KOPT-K1 (cell line): Measurements from ENCODE around the gene SLC16A3.
"Not testable (repeated sequence)": the region's sequence is repeated elsewhere in the genome, so short reads cannot be mapped to it uniquely, and the experiment has no call there.

Experiments used
- H3K27ac ChIP-seq: fragments of 200-600 bp; sonication (generic); 2 replicates; pipeline ENCODE4 v1.5.1; 2016; ENCODE audit warnings: antibody characterized with exemption, mild to moderate bottlenecking, low read depth, low read length; ENCODE audit not compliant: poor library complexity, severe bottlenecking
- H3K36me3 ChIP-seq: fragments of 200-600 bp; sonication (generic); 2 replicates; pipeline ENCODE4 v1.5.1; 2017; ENCODE audit warnings: antibody characterized with exemption, mild to moderate bottlenecking, low read length, moderate library complexity; ENCODE audit not compliant: insufficient read depth
- H3K9me3 ChIP-seq: fragments of 200-600 bp; sonication (generic); 2 replicates; pipeline ENCODE4 v1.5.1; 2017; ENCODE audit warnings: antibody characterized with exemption, low read length, mild to moderate bottlenecking; ENCODE audit not compliant: insufficient read depth, poor library complexity, severe bottlenecking

SLC16A3 gene

DNA sequence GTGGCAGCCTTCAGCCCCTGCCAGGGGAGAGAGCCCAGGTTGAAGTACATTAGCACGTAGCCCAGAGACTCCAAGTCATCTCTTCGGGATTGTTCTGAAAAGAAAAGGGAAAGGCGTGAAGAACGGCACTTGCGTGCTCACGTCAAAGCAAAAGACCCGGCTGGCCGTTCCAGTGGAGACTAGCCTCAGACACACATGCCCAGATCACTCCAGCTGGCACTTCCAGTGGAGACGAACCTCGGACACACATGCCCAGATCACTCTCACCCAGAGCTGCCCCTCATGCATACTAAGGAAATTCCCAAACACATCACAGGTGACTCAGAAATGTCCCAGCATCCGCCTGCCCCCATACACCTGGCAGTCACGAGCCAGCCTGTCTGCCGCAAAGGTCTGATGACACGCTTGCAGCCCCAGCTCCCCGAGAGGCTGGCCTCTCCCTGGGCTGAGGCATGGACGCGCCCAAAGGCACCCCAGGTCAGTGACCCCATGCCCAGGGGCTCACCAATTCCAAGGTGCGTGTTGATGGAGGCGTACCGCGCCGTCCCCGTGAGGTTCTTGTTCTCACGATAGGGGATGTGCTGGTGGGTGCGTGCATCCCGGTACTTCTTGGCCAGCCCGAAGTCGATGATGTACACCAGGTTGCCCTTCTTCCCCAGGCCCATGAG is 23.8 kb downstream of the SLC16A3 start:
- Histone ChIP-seq H3K9me3 (no peaks in the 10 kb centered on the region), H3K27ac (no peak overlapping the region), H3K36me3 (peaks cover 88% of the 10 kb centered on the region)

DNA sequence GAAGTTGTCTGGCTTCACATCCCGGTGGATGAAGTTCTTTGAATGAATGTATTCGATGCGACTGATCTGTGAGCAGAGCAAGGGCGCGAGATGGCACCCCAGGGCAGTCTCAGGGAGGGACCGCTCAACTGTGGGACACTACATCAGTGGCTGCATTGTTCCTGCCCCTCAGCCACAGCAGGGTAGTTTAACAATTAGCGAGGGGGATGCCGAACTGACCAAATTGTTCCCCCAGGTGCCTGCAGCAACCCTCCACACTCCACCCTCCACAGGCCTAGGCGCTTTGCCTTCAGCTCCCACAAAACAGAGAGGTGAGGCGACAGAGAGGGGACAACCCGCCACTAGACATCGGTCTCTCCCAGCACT is 24.3 kb downstream of the SLC16A3 start:
- no peaks in the 10 kb centered on the region for H3K9me3 ChIP-seq
- H3K36me3 ChIP-seq = peaks cover 88% of the 10 kb centered on the region
- H3K27ac ChIP-seq = no peak overlapping the region

DNA sequence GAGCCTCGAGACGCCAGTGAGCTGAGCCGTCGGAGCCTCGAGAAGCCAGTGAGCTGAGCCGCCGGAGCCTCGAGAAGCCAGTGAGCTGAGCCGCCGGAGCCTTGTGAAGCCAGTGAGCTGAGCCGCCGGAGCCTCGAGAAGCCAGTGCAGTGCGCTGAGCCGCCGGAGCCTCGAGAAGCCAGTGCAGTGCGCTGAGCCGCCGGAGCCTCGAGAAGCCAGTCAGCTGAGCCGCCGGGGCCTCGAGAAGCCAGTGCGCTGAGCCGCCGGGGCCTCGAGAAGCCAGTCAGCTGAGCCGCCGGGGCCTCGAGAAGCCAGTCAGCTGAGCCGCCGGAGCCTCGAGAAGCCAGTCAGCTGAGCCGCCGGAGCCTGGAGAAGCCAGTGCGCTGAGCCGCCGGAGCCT is 25.3 kb downstream of the SLC16A3 start:
- H3K9me3 ChIP-seq, H3K27ac ChIP-seq: not testable (repeated sequence)
- H3K36me3 ChIP-seq = peaks cover 88% of the 10 kb centered on the region

DNA sequence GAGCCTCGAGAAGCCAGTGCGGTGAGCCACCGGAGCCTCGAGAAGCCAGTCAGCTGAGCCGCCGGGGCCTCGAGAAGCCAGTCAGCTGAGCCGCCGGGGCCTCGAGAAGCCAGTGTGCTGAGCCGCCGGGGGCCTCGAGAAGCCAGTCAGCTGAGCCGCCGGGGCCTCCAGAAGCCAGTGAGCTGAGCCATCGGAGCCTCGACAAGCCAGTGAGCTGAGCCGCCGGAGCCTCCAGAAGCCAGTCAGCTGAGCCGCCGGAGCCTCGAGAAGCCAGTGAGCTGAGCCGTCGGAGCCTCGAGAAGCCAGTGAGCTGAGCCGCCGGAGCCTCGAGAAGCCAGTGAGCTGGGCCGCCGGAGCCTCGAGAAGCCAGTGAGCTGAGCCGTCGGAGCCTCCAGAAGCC is 25.9 kb downstream of the SLC16A3 start:
- H3K27ac ChIP-seq, H3K9me3 ChIP-seq: not testable (repeated sequence)
- H3K36me3 ChIP-seq = peaks cover 88% of the 10 kb centered on the region

DNA sequence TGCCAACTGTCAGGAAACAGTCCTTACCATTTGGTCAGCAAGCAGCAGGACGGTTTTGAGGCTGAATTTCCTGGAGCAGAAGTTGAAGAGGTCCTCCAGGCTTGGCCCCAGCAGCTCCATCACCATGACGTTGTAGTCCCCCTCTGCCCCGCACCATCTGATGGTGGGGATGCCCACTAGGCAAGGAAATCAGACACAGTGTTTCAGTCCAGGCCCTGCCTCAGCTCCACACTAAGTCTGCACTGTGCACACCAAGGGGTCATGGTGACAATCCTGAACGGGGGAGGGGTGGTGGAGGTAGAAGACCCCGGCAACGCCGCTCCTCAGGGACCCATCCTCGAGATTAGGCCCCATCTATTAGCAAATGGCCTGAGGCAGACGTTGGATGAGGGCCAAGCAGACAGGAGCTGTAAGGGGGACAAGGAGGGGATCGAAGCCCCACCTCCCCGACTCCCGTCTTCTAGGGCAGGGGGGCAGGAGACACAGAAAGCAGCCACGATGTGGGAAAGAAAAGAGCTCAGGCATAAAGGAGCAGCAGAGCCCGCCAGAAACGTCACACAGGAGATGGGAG is 26.6 kb downstream of the SLC16A3 start:
- Histone ChIP-seq H3K27ac (no peak overlapping the region), H3K9me3 (no peaks in the 10 kb centered on the region), H3K36me3 (peaks cover 88% of the 10 kb centered on the region)

DNA sequence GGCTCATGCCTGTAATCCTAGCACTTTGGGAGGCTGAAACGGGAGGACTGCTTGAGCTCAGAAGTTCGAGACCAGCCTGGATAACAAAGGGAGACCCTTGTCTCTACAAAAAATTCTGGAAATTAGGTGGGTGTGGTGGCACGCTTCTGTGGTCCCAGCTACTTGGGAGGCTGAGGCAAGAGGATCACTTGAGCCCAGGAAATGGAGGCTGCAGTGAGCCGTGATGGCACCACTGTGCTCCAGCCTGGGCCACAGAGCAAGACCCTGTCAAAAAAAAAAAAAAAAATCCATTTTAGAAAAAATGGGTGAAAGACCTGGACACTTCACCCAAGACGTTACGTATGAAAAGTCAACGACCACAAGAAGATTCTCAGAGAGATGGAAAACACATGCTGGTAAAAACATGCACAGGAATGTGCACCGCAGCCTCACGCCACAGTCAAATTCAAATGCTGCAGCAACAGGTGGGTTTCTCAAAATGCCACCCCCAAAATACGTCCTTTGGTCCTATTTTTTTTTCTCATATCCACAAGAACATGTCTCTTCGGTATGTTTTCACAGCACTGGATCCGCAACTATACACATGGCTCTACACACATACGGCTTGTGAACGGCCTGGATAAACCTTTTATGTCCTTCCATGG is 27.5 kb downstream of the SLC16A3 start:
- no peaks in the 10 kb centered on the region for H3K9me3 ChIP-seq
- H3K27ac ChIP-seq = no peak overlapping the region
- H3K36me3 ChIP-seq = peaks cover 88% of the 10 kb centered on the region

DNA sequence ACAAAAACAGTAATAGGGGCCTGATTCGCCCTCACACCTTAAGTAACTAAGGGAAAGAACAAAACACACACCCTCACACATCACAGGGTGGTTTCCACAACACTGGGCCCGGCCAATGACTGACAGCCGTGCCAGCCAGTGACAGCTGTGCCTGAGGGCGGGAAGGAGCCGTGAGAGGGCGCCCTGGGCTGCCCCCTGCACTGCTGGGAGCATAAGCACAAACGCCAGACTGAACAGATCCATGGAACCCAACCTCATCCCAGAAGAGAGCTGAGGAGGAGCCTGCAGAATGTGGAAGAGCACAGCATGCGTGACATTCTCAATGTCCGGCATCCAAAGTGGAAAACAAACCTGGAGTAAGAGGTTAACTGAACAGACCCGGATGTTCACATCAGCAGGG is 28.6 kb downstream of the SLC16A3 start:
- Histone ChIP-seq H3K27ac (no peak overlapping the region), H3K9me3 (no peaks in the 10 kb centered on the region), H3K36me3 (peaks cover 88% of the 10 kb centered on the region)

DNA sequence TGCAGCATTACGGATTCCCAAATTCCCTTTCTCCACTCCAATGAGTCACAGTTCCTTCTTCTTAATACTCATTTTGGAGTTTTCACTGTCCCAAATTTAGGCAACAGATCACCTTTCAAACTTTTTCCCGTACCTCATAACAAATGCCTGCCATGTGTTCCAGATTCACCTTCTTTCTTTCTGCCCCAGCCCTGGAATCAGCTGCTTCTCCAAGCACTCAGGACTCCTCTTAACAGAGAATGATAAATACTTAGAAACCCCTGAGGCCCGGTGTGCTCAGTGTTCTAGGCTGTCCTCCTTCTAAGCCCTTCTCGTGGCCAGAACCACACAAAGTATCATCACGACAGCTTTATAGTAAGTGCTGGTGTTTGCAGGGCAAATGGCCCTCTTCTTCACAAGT is 29.7 kb downstream of the SLC16A3 start:
- Histone ChIP-seq H3K9me3 (no peaks in the 10 kb centered on the region), H3K27ac (no peak overlapping the region), H3K36me3 (peaks cover 88% of the 10 kb centered on the region)

DNA sequence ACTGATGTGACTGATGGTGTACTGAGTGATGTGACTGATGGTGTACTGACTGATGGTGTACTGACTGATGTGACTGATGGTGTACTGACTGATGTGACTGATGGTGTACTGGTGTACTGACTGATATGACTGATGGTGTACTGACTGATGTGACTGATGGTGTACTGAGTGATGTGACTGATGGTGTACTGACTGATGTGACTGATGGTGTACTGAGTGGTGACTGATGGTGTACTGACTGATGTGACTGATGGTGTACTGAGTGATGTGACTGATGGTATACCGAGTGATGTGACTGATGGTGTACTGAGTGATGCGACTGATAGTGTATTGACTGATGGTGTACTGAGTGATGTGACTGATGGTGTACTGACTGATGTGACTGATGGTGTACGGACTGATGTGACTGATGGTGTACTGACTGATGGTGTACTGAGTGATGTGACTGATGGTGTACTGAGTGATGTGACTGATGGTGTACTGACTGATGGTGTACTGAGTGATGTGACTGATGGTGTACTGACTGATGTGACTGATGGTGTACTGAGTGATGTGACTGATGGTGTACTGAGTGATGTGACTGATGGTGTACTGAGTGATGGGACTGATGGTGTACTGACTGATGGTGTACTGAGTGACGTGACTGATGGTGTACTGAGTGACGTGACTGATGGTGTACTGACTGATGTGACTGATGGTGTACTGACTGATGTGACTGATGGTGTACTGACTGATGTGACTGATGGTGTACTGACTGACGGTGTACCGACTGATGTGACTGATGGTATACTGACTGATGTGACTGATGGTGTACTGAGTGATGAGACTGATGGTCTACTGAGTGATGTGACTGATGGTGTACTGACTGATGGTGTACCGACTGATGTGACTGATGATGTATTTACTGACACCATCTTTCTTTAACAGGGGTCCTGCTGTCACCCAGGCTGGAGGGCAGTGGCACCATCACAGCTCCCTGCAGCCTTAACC is 31.4 kb downstream of the SLC16A3 start:
- not testable (repeated sequence) for H3K9me3 ChIP-seq, H3K27ac ChIP-seq
- peaks cover 100% of the 10 kb centered on the region for H3K36me3 ChIP-seq

DNA sequence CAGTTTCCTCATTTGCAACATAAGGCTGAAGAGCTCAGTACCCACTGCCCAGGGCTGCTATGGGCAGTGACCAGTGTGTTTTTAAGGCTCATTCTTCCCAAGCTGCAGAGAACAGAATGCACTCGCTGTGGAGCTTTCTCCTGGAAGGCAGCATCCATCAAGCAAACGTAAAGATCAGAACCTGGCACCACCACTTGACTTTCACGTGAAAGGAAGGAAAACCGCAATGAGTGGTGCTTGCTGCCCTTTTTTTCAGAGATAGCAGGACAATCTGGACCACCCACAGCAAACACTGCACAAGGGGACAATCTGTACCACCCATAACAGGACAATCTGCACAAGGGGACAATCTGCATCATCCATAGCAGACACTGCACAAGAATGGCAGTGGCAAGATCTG is 33.5 kb downstream of the SLC16A3 start:
- Histone ChIP-seq H3K27ac (no peak overlapping the region), H3K36me3 (peaks cover 100% of the 10 kb centered on the region), H3K9me3 (no peaks in the 10 kb centered on the region)

DNA sequence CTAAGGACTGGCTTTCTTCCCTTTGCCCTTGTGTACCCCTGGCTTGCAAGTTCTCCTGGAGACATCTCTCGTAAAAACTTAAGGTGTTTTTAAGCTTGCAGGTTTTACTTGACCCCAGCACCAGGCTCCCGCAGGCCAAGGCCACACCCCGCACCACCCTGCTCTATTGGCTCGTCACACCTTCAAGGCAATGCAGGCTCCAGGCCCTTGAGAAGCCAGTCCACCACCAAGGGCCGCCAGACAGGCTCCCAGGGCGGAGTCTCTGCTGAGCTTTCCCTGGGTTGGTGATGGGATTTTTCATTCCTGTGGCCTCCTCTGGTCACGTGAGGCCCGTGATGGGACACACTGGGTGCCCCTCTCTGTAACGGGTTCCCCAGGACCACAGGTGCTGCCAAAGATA is 34.8 kb downstream of the SLC16A3 start:
- peaks cover 100% of the 10 kb centered on the region for H3K36me3 ChIP-seq
- no peaks in the 10 kb centered on the region for H3K9me3 ChIP-seq
- no peak overlapping the region for H3K27ac ChIP-seq

DNA sequence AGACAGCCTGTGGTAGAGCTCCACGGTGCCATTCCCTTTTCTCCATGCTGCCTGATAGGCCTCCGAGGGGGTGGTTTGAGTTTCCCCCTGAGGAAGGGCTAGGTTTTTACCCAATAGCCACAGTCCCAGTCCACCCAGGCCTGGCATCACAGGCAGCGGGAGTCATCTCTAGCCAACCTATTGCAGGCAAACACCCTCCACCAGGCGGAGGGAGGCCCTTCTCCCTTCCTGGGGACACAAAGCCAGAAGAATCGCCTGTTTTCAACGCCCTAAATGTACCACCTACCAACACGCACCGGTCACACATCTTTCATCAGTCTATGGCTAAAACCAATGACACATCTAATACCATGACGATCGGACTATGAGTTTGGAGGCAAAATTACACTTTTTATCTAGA is 37.3 kb downstream of the SLC16A3 start:
- H3K36me3 ChIP-seq = peaks cover 100% of the 10 kb centered on the region
- no peaks in the 10 kb centered on the region for H3K9me3 ChIP-seq
- no peak overlapping the region for H3K27ac ChIP-seq

DNA sequence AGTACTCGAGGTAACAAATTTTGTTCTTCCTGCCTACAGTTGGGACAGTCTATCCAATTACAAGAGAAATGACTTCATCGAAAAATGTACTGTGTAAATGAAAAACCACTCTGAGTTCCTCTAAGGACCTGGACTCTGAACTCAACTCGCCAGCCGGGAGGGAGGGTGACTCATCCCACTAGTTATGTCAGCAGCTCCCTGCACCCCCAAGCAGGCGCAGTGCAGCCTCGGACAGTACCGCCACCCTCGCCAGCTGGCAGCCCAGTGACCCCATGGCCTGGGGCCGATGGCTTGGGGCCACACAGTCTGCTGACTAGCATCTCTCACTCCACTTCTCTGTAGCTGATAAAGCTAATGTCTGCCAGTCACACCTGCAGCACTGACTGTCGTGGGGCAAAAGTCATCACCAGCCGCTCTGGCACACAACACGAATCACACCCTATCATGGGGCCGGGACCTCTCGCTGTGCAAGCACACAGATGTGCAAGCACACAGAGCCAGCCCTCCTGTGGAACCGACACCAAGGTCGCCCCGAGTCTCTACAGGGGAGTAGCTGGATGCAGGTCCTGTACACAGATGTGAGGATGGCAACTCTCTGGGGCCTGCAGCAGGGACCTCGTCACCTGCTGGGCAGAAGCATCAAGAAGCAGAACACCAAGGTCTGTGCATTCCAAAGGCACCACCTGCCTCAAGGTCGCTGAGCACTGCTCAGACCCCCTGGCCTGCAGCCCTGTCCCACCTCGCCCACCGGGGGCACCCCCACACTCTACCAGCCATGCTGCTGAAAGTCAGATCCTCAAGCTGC is 38.9 kb downstream of the SLC16A3 start:
- no peak overlapping the region for H3K27ac ChIP-seq
- H3K36me3 ChIP-seq = peaks cover 95% of the 10 kb centered on the region
- no peaks in the 10 kb centered on the region for H3K9me3 ChIP-seq

DNA sequence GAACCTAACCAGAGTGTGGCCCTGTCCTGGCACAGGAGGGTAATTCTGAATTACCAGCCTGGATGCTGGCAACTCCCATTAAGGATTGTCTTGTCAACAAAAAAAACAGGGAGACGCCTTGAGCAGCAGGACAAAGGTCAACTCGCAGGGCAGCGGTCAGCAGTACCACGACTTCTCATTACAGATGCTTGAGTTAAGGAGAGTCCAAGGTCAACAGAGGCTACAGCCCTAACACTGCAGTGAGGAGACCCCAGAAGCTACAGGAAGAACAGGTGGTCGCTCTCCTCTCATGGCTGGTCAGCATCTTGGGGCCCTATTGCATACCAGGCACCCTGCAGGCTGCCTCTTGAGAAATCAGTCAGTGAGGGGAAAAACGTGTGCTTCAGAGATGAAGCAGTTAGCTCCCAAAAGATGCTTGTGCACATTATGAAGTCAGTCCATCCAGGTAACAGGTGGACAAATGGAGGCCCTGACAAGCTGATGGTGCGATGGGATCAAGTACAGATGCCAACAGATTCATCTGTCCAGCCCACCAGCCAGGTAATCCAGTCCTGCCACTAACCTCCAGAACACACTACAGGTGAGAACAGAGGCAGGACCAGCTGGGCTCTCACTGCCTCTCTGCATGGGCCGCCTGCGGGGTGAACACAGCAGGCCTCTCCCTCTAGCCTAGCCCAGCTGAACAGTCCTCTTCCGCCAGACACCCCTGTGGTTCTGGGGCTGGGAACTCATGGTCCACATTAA is 40.5 kb downstream of the SLC16A3 start:
- H3K9me3 ChIP-seq = no peaks in the 10 kb centered on the region
- H3K27ac ChIP-seq = no peak overlapping the region
- H3K36me3 ChIP-seq = peaks cover 79% of the 10 kb centered on the region
